HEK293 (cell line): ENCODE measurements around the gene SRSF1.

ENCODE experiments used
- BCL11A ChIP-seq: fragments of 450-650 bp; formaldehyde crosslinking; IDR thresholded peaks from 2 replicates; pipeline ENCODE4 v1.5.1; 2016; ENCODE audit warnings: low read depth, missing biosample characterization, missing genetic modification characterization
- BCL6B ChIP-seq: fragments of 450-650 bp; formaldehyde crosslinking; IDR thresholded peaks from 2 replicates; pipeline ENCODE4 v1.5.1; 2017; ENCODE audit warnings: missing biosample characterization, missing genetic modification characterization
- GFI1B ChIP-seq: fragments of 450-650 bp; formaldehyde crosslinking; IDR thresholded peaks from 2 replicates; pipeline ENCODE4 v1.5.1; 2016; ENCODE audit warnings: missing biosample characterization, missing genetic modification characterization
- GLI4 ChIP-seq: fragments of 450-650 bp; formaldehyde crosslinking; IDR thresholded peaks from 2 replicates; pipeline ENCODE4 v1.5.1; 2016; ENCODE audit warnings: missing biosample characterization, missing genetic modification characterization
- OSR2 ChIP-seq: fragments of 450-650 bp; formaldehyde crosslinking; IDR thresholded peaks from 2 replicates; pipeline ENCODE4 v1.5.1; 2016; ENCODE audit warnings: missing biosample characterization, missing genetic modification characterization
- TCF7L2 ChIP-seq: IDR thresholded peaks from 2 replicates; pipeline ENCODE4 v1.6.1; 2011; ENCODE audit warnings: low read depth, mild to moderate bottlenecking, inconsistent platforms, low read length, moderate library complexity, borderline replicate concordance
- ZBTB11 ChIP-seq: fragments of 450-650 bp; formaldehyde crosslinking; conservative IDR thresholded peaks from 2 replicates; pipeline ENCODE4 v1.5.1; 2016; ENCODE audit warnings: low read depth, missing biosample characterization, missing genetic modification characterization
- ZNF274 ChIP-seq, 2 experiments: fragments of 200-500 bp in 1 of 2; fragments of 450-650 bp in 1 of 2; sonication (Bioruptor generic) in 1 of 2; formaldehyde crosslinking in 1 of 2; IDR thresholded peaks; 2 replicates each; pipeline versions ENCODE4 v1.5.1 to v1.6.1; 2014 to 2016; ENCODE audit warnings: borderline replicate concordance in 1 of 2, inconsistent platforms in 1 of 2, low read length in 1 of 2, missing biosample characterization in 1 of 2, missing genetic modification characterization in 1 of 2
- ZNF292 ChIP-seq: fragments of 450-650 bp; formaldehyde crosslinking; IDR thresholded peaks from 2 replicates; pipeline ENCODE4 v1.5.1; 2016; ENCODE audit warnings: low read depth, missing biosample characterization, missing genetic modification characterization, borderline replicate concordance
- ZNF394 ChIP-seq: fragments of 450-650 bp; formaldehyde crosslinking; IDR thresholded peaks from 2 replicates; pipeline ENCODE4 v1.5.1; 2016; ENCODE audit warnings: missing biosample characterization, missing genetic modification characterization, mild to moderate bottlenecking, moderate library complexity, borderline replicate concordance
- TF ChIP-seq, protein P1 (sequence below): fragments of 450-650 bp; formaldehyde crosslinking; IDR thresholded peaks from 2 replicates; pipeline ENCODE4 v1.5.1; 2016; ENCODE audit warnings: missing biosample characterization, missing genetic modification characterization
- TF ChIP-seq, protein P2 (sequence below): fragments of 450-650 bp; formaldehyde crosslinking; IDR thresholded peaks from 2 replicates; pipeline ENCODE4 v1.5.1; 2016; ENCODE audit warnings: missing biosample characterization, missing genetic modification characterization
- TF ChIP-seq, protein P3 (sequence below): fragments of 450-650 bp; IDR thresholded peaks from 2 replicates; pipeline ENCODE4 v1.5.1; 2018; ENCODE audit warnings: missing biosample characterization, missing genetic modification characterization

DNA sequence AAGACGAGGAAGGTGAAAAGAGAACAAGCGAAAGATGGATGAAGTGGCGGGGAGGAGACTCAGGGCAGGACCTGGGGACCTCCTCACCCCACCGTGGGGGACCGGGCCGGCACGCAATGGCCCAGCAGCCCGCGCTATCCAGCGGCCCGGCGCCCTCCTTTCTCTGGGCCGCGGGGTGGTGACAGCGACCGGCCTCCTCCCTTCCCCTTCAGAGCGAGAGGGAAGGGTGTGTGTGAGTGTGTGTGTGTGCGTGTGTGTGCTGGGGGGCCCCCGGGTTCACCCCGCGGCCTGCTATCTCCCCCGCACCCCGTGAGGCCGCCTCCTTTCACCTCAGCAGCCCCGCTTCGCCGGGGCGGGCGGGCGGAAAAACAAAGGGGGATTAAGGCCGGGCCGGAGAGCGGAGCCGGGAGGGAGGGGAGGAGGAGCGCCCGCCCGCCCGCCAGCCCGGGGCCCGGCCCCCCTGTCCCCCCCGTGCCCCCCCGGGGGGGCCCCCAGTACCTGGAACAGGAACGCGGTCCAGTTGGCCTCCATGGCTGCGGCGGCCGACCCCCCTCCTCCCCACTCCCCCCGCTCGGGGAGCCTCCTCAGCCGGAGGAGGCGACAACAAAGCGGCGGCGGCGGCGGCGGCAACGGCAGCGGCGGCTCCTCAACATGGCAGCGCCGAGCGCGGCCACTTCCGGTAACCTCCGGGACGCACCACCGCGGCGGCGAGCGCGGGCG lies 19.3 kb downstream of the SRSF1 start, which contains the start of gene VEZF1:
- TF ChIP-seq, protein P1, sequence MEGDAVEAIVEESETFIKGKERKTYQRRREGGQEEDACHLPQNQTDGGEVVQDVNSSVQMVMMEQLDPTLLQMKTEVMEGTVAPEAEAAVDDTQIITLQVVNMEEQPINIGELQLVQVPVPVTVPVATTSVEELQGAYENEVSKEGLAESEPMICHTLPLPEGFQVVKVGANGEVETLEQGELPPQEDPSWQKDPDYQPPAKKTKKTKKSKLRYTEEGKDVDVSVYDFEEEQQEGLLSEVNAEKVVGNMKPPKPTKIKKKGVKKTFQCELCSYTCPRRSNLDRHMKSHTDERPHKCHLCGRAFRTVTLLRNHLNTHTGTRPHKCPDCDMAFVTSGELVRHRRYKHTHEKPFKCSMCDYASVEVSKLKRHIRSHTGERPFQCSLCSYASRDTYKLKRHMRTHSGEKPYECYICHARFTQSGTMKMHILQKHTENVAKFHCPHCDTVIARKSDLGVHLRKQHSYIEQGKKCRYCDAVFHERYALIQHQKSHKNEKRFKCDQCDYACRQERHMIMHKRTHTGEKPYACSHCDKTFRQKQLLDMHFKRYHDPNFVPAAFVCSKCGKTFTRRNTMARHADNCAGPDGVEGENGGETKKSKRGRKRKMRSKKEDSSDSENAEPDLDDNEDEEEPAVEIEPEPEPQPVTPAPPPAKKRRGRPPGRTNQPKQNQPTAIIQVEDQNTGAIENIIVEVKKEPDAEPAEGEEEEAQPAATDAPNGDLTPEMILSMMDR = no peak
- TF ChIP-seq, protein P2, sequence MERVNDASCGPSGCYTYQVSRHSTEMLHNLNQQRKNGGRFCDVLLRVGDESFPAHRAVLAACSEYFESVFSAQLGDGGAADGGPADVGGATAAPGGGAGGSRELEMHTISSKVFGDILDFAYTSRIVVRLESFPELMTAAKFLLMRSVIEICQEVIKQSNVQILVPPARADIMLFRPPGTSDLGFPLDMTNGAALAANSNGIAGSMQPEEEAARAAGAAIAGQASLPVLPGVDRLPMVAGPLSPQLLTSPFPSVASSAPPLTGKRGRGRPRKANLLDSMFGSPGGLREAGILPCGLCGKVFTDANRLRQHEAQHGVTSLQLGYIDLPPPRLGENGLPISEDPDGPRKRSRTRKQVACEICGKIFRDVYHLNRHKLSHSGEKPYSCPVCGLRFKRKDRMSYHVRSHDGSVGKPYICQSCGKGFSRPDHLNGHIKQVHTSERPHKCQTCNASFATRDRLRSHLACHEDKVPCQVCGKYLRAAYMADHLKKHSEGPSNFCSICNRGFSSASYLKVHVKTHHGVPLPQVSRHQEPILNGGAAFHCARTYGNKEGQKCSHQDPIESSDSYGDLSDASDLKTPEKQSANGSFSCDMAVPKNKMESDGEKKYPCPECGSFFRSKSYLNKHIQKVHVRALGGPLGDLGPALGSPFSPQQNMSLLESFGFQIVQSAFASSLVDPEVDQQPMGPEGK (tag by site-specific recombination) = peak; percentile 95
- TF ChIP-seq BCL6B (no peak), OSR2 (tag by site-specific recombination) (no peak), ZBTB11 (tag by site-specific recombination) (peak; percentile 57), ZNF292 (tag by site-specific recombination) (no peak), ZNF394 (tag by site-specific recombination) (peak; percentile 48; the same call in 1 of the 2 replicates), GLI4 (tag by site-specific recombination) (no peak; the same call in 1 of the 2 replicates), GFI1B (tag by site-specific recombination) (no peak), BCL11A (tag by site-specific recombination) (peak; percentile 90; the same call in 1 of the 2 replicates), ZNF274 (IDR thresholded peaks at IDR 0.05; ENCODE audit: low read length) (no peak), ZNF274 (tag by site-specific recombination; IDR thresholded peaks at IDR 0.05; ENCODE audit: borderline replicate concordance) (no peak), TCF7L2 (no peak)
- TF ChIP-seq, protein P3, sequence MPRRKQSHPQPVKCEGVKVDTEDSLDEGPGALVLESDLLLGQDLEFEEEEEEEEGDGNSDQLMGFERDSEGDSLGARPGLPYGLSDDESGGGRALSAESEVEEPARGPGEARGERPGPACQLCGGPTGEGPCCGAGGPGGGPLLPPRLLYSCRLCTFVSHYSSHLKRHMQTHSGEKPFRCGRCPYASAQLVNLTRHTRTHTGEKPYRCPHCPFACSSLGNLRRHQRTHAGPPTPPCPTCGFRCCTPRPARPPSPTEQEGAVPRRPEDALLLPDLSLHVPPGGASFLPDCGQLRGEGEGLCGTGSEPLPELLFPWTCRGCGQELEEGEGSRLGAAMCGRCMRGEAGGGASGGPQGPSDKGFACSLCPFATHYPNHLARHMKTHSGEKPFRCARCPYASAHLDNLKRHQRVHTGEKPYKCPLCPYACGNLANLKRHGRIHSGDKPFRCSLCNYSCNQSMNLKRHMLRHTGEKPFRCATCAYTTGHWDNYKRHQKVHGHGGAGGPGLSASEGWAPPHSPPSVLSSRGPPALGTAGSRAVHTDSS (tag by site-specific recombination) = no peak
